RPMI8226 (cell line): Measurements from ENCODE around the gene KCNK4.

Experiments
- DNase-seq: peaks from one replicate; pipeline ENCODE4 v3.0.0-alpha.2; 2015

KCNK4 gene

GRCh38 chr11:64313491-64314145 is 22.5 kb downstream of the KCNK4 start:
- DNase-seq = no peak

GRCh38 chr11:64314146-64314804 is 23.2 kb downstream of the KCNK4 start:
- DNase-seq = peak; percentile 1

GRCh38 chr11:64314805-64315561 is 23.9 kb downstream of the KCNK4 start:
- no peak for DNase-seq

DNA sequence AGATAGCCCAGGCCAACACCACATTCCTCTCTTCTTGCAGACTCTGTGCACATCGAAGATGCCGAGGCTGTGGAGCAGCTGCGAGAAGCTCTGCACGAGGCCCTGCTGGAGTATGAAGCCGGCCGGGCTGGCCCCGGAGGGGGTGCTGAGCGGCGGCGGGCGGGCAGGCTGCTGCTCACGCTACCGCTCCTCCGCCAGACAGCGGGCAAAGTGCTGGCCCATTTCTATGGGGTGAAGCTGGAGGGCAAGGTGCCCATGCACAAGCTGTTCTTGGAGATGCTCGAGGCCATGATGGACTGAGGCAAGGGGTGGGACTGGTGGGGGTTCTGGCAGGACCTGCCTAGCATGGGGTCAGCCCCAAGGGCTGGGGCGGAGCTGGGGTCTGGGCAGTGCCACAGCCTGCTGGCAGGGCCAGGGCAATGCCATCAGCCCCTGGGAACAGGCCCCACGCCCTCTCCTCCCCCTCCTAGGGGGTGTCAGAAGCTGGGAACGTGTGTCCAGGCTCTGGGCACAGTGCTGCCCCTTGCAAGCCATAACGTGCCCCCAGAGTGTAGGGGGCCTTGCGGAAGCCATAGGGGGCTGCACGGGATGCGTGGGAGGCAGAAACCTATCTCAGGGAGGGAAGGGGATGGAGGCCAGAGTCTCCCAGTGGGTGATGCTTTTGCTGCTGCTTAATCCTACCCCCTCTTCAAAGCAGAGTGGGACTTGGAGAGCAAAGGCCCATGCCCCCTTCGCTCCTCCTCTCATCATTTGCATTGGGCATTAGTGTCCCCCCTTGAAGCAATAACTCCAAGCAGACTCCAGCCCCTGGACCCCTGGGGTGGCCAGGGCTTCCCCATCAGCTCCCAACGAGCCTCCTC is 24.8 kb downstream of the KCNK4 start:
- DNase-seq = peak; percentile 5

DNA sequence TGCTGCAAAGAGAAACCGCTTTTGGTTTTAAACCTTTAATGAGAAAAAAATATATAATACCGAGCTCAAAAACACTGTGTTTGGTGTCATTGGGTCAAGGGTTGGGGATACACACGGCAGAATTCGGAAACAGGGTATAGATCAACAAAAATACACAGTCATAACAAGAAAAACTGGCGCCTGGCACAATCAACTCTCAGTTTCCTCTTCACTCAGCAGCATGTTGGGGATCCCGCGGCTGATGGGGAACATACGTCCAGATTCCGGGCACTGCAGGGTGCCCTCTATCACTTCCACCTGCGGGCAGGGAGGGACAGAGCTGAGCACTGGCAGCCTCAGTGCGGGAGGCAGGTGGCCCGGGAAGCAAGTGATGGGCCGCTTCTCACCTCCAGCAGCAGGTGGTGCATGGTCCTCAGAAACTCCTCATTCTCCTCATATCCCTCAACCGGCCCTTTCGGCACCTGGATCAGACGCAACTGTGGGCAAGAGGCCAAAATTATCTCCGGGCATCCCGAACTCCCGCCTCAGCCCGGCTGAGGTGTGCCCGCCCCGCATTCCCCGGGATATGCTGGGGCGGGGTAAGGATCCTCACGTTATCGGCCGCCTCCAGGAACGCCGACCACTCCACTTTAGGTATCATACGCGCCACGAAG is 25.7 kb downstream of the KCNK4 start:
- DNase-seq = peak; percentile 87

GRCh38 chr11:64317325-64317960 is 26.3 kb downstream of the KCNK4 start, which contains the start of gene TRMT112:
TSS of gene TRMT112 (minus strand) at chr11:64317559. CDS start at chr11:64317526, 33 bp downstream.
- DNase-seq = peak; percentile 100

- DNase-seq = peak; percentile 99
These were observed 27.1 kb downstream of the KCNK4 start, which contains the start of gene PRDX5 for GRCh38 chr11:64317961-64318765. TSS of gene PRDX5 (plus strand) at chr11:64318121. CDS start at chr11:64318216, 95 bp downstream.

DNA sequence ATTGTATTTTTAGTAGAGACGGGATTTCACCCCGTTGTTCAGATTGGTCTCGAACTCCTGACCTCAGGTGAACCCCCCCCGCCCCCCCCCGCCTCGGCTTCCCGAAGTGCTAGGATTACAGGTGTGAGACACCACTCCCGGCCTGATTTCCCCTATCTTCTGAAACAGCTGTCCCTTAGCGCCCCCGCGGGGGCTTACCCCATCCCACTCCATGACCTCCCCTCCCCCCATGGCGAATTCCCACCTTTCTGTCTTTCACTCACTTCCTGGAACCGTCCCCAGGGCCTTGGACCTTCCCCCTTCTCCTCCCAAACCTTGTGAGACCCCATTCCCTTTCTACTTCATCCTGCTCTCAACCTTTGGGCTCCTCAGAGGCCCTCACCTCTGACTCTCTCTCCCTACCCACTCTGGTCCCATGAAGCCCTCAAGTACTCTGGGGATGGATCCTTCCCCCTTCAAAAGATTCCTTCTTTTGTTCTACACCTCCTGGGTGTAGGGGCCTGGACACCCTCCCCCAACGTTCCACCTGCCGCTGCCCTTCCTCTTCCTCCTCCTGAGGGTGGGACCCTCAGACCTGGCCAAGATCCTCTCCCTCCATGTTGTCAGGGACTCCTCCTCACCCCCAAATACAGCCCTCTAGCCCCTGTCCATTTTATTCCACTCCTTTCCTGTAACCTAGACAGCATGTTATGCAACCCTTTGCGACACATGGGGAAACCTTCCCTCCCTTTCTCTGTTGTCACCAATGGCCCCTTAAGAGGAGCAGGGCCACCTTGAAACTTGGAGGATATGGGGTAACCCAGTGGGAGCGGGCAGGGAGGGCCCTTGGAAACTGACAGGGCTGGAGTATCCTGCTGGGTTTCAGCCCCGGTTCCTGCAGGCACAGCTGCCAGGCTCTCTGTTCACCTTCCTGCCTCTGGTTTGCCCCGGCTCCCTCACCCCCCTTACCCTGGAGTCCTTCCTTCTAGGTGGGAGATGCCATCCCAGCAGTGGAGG is 28.0 kb downstream of the KCNK4 start:
- DNase-seq = peak; percentile 34

GRCh38 chr11:64320556-64320955 is 29.5 kb downstream of the KCNK4 start:
- DNase-seq = peak; percentile 2

- DNase-seq = peak; percentile 2
These were observed 29.9 kb downstream of the KCNK4 start for GRCh38 chr11:64321026-64321425.

DNA sequence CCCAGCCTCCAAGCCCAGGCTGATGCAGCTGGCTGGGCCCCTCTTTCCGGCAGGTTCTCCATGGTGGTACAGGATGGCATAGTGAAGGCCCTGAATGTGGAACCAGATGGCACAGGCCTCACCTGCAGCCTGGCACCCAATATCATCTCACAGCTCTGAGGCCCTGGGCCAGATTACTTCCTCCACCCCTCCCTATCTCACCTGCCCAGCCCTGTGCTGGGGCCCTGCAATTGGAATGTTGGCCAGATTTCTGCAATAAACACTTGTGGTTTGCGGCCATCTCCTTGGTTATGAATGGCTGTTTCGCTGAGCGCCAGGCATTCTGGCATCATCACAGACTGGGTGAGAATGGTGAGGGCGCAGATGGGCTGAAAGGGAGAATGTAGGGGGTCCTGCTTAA is 30.4 kb downstream of the KCNK4 start:
- DNase-seq = peak; percentile 42

DNA sequence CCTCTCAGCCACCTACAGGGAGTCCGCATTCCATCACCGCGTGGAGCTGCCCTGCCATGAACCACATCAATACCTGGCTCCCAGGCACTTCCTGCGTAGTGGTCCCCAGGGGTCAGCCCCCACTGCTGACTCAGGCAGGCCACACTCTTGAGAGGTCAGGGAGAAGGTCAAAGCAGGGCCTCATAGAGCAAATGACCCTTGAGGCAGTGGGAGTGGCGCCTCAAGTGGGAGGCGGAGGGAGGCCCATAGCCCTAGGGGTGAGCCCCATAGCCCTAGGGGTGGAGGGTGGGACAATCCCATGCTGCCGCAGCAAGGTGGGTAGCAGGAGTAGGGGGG is 31.8 kb downstream of the KCNK4 start:
- DNase-seq = peak; percentile 3

- DNase-seq = no peak
These were observed 32.3 kb downstream of the KCNK4 start for GRCh38 chr11:64323373-64323772.

DNA sequence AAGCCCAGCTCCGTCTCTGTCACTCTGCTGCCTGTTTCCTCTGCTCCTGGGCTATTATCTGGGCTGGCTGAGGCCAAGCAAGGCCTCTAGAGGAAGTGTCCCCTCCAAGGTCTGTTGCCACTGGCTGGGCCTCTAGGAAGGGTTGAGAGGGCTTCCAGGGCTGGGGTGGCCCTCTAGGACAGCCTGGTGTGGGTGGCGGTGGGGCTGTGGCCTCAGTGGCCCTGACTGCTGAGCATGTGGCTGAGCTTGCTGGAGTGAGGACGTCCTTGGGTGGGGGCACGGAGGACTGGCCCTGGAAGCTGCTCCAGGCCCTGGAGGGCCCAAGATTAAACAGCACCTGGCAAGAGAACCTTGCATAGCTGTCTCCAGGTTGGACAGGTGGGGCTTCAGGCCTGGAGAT is 32.9 kb downstream of the KCNK4 start:
- DNase-seq = peak; percentile 3

DNA sequence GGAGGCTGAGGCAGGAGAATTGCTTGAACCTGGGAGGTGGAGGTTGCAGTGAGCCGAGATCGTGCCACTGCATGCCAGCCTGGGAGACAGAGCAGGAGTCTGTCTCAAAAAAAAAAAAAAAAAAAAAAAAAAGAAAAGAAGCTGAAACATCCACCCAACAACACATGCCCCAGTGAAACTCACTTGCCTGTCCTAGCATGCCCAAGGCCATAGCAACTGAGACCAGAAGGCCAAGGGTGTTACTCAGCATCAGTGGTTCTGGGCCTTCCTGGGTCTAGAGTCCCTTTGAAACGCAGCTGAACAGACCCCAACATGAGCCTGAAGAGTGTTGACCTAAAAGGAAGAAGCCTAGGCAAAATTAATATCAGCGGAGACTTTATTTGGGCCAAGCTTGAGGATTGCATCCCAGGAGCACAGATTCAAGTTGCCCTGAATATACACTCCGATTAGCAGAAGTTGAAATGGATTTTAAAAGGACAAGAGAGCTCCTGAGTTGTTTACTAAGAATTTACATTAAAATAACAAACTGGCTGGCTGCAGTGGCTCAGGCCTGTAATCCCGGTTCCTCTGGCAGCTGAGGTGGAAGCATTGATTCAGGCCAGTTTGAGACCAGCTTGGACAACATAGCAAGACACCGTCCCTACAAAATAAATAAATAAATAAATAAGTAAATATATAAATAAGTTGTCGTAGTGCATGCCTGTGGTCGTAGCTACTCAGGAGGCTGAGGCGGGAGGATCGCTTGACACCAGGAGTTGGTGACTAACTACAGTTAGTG is 33.8 kb downstream of the KCNK4 start:
- peak; percentile 2 for DNase-seq

DNA sequence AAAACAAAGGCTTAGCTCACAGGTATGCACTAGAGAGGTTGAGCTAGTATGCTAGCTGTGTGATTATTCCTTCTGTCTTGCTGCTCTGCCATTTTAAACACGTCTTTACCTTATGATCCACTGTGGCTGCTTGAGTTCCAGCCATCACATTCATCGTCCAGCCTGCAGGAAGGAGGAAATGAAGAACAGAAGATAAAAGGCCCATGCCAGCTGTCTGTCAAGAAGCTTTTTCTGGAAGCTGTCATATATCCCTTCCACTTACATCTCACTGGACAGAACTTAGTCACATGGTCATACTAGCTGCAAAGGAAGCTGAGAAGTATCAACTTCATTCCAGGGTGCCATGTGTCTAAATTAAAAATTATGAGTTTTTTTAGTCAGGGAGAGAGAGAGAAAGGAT is 36.3 kb downstream of the KCNK4 start:
- peak; percentile 2 for DNase-seq

DNA sequence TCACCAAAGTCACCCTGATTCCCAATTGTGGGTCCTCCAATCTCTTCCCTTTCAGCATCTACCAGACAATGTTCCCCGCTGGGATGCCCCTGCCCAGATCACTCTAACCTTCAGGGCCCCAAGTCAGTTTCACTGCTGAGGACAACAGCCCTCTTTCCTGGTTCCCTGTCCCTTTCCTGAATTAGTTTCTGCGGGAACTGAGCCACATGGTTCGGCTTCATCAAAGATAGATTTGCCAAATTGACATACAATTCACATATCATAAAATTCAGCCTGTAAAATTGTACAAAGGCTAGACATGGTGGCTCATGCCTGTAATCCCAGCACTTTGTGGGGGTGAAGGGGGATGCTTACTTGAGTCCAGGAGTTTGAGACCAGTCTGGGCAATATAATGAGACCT is 36.9 kb downstream of the KCNK4 start:
- DNase-seq = peak; percentile 2

DNA sequence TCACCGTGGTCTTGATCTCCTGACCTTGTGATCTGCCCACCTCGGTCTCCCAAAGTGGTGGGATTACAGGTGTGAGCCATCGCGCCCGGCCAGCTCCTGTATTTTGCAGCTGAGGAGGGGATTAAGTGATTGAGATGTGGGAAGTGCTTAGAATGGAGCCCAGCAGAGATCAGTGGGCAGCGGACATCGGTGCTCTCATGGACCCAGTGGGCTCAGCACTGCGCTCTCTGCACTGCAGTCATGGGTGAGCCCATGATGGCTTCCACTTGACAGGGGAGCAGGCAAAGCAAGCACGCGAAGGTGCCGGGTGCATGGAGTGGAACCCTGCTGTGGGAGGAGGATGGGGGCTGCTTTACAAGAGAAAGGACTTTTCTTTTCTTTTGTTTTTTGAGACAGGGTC is 39.8 kb downstream of the KCNK4 start:
- DNase-seq = peak; percentile 1
